Measurements from ENCODE around the gene EPHA10.

- TF ChIP-seq, protein P1, sequence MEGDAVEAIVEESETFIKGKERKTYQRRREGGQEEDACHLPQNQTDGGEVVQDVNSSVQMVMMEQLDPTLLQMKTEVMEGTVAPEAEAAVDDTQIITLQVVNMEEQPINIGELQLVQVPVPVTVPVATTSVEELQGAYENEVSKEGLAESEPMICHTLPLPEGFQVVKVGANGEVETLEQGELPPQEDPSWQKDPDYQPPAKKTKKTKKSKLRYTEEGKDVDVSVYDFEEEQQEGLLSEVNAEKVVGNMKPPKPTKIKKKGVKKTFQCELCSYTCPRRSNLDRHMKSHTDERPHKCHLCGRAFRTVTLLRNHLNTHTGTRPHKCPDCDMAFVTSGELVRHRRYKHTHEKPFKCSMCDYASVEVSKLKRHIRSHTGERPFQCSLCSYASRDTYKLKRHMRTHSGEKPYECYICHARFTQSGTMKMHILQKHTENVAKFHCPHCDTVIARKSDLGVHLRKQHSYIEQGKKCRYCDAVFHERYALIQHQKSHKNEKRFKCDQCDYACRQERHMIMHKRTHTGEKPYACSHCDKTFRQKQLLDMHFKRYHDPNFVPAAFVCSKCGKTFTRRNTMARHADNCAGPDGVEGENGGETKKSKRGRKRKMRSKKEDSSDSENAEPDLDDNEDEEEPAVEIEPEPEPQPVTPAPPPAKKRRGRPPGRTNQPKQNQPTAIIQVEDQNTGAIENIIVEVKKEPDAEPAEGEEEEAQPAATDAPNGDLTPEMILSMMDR (IDR thresholded peaks at IDR 0.05; ENCODE audit: insufficient read depth, low read length, poor library complexity, severe bottlenecking): no peak
- TF ChIP-seq EZH2phosphoT487 (conservative IDR thresholded peaks at IDR 0.05; ENCODE audit: low read length): no peak
Observed at GRCh38 chr1:37676281-37677142, 88.4 kb downstream of the EPHA10 start.

Data from SU-DHL-6 (cell line).